Measurements from ENCODE around the gene TRMT1. TPM values are rescaled to one million over a fixed set of nuclear protein-coding genes. Genes with fewer than 3 reads are reported as not detected.

The TRMT1 gene
- total and polyA plus RNA-seq, 2 donors (not counting 1 experiment from before 2014, with no cell fraction given), result 91.8 to 281 TPM

- Mint-ChIP-seq H3K4me1 (peaks cover 45% of the 10 kb centered on the region), H3K4me3 (peak overlapping the region; percentile 92), H3K27ac (peak overlapping the region; percentile 100), H3K27me3 (no peaks in the 10 kb centered on the region), H3K9me3 (ENCODE audit: insufficient read depth) (no peaks in the 10 kb centered on the region)
- TF ChIP-seq CTCF (IDR thresholded peaks at IDR 0.05) (peak; percentile 53), EZH2 (IDR thresholded peaks at IDR 0.05; ENCODE audit: borderline replicate concordance, insufficient read depth, low read depth, low read length, poor library complexity, severe bottlenecking) (no peak)
- Histone ChIP-seq H3K4me1 (ENCODE audit: control insufficient read depth in 2 of 2, insufficient read depth in 2 of 2, low read length in 2 of 2) (peaks cover 38 to 59% of the 10 kb centered on the region in 2 donors), H3K9ac (ENCODE audit: low read length) (peak overlapping the region; percentile 97), H3K4me2 (replicated peaks; ENCODE audit: low read depth, low read length, poor library complexity, severe bottlenecking) (peak overlapping the region; percentile 95), H3K79me2 (ENCODE audit: control insufficient read depth, insufficient read depth, low read length) (peaks cover 72% of the 10 kb centered on the region), H4K20me1 (ENCODE audit: control insufficient read depth, insufficient read depth, low read length, poor library complexity, severe bottlenecking) (peaks cover 26% of the 10 kb centered on the region), H2AFZ (ENCODE audit: insufficient read depth, low read depth, low read length, poor library complexity, severe bottlenecking) (no peak overlapping the region), H3K4me3 (ENCODE audit: control extremely low read depth in 1 of 5, extremely low read depth in 1 of 5, insufficient read depth in 1 of 5, low read depth in 2 of 5, low read length in 4 of 5) (peak overlapping the region; percentile 82 to 100 (median 98)), H3K27me3 (replicated peaks in 1 of 4; ENCODE audit: control extremely low read depth in 1 of 4, control insufficient read depth in 3 of 4, insufficient read depth in 4 of 4, low read length in 3 of 4) (no peaks in the 10 kb centered on the region), H3K36me3 (replicated peaks in 1 of 2; ENCODE audit: control extremely low read depth in 1 of 2, control insufficient read depth in 1 of 2, extremely low read depth in 1 of 2, insufficient read depth in 2 of 2, low read length in 1 of 2) (peaks cover 0 to 9% of the 10 kb centered on the region in 2 experiments), H3K27ac (ENCODE audit: low read length in 2 of 2) (peak overlapping the region; percentile 94 to 96), H3K9me3 (ENCODE audit: control extremely low read depth in 1 of 3, control insufficient read depth in 2 of 3, insufficient read depth in 1 of 3, low read length in 2 of 3) (no peaks in the 10 kb centered on the region)
- ChIA-PET POLR2A (interaction anchor here (0.5 to 4.6 kb wide), 18 partner anchors 9 to 362 kb away, joined by 3 to 116 read pairs (median 12); partner anchors contain the start of genes LYL1 and NACC1), CTCF (interaction anchor here (0.6 to 5.4 kb wide), 25 partner anchors 8 to 922 kb away, joined by 3 to 106 read pairs (median 5); partner anchors contain the start of gene LYL1)
- intact Hi-C loops (cut with micrococcal nuclease), result loop anchor here (5.0 kb wide), 1 partner anchor 122 kb away; no protein-coding TSS in a partner anchor
- peak; percentile 5 for ATAC-seq (ENCODE audit: low read depth)
- under 1% methylated on average over 22 of the region's 24 CpGs for WGBS (ENCODE audit: insufficient coverage)
- peak; percentile 90 for DNase-seq
Measured at GRCh38 chr19:13154911-13155471, 38.5 kb upstream of the TRMT1 start.

All from B cell (primary cell).